GM23338 (cell line): ENCODE data around the gene SLC6A1.

Source experiments
- CREB1 ChIP-seq: fragments of 250-450 bp; sonication (Bioruptor Pico); IDR thresholded peaks from 2 replicates; pipeline ENCODE4 v1.5.0; 2020; ENCODE audit warnings: low read depth, mild to moderate bottlenecking, moderate library complexity
- CTCF ChIP-seq, 2 experiments: fragments of 200-600 bp in 1 of 2; sonication (generic) in 1 of 2; conservative IDR thresholded peaks; 2 replicates each; pipeline versions ENCODE4 v1.5.1 to v1.6.1; 2016 to 2017; ENCODE audit warnings: antibody characterized with exemption in 2 of 2, low read depth in 2 of 2, mild to moderate bottlenecking in 2 of 2, moderate library complexity in 1 of 2
- EZH2 ChIP-seq: fragments of 200-600 bp; sonication (generic); IDR thresholded peaks from one replicate; pipeline ENCODE4 v1.8.0; 2017; ENCODE audit warnings: antibody characterized with exemption, mild to moderate bottlenecking, low read depth; ENCODE audit not compliant: unreplicated experiment
- EZH2phosphoT487 ChIP-seq: fragments of 200-600 bp; sonication (generic); IDR thresholded peaks from one replicate; pipeline ENCODE4 v1.8.1; 2018; ENCODE audit warnings: antibody characterized with exemption; ENCODE audit not compliant: unreplicated experiment
- STAT1 ChIP-seq: IDR thresholded peaks from one replicate; pipeline ENCODE4 v1.6.1; 2016; ENCODE audit warnings: antibody characterized with exemption; ENCODE audit not compliant: unreplicated experiment

- TF ChIP-seq CTCF (conservative IDR thresholded peaks at IDR 0.05; ENCODE audit: low read depth in 2 of 2) = no peak
- no peak for TF ChIP-seq CREB1 (CRISPR knock-in tag)
- TF ChIP-seq STAT1 = no peak
- TF ChIP-seq EZH2phosphoT487 = no peak
- TF ChIP-seq EZH2 = no peak
These were observed 46.0 kb upstream of the SLC6A1 start for GRCh38 chr3:10946526-10946925.
